SKM-1 (cell line): Measurements from ENCODE around the gene PSMD14.

Experiments used
- DNase-seq: peaks from one replicate; lab custom pipeline; 2025; ENCODE audit not compliant: unreplicated experiment; lab: John Stamatoyannopoulos, UW

Gene PSMD14

DNA sequence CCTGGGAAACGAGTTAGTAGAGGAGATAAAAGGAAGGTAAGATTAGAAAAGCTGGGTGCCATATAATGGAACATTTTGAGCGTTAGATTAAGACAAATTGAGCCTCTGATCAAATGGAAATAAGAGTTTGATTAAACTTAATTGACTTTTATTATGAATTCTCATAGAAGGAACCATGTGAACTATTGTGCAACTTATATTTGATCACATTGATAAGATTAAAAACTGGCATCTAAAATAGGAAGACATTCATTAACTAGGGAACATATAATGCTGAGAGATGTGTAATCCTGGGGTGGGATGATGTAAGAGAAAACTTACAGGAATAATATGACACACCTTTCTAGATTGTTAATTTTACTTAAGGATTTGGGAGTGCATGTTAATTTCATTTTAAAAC is 130.4 kb downstream of the PSMD14 start:
- DNase-seq = no peak

DNA sequence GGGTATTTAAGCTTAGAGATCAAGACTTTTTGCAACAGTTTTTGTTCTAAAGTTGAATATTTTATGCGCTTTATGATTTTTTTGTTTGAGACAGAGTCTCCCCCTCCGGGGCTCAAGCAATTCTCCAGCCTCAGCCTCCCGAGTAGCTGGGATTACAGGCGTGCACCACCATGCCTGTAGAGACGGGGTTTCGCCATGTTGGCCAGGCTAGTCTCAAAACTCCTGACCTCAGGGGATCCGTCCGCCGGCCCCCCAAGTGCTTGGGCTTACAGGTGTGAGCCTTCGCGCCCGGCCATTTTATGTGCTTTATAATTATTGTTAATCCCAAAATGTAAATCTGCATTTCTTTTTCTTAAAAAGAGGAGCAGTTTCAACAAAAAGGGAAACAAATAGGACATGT is 136.9 kb downstream of the PSMD14 start:
- DNase-seq = no peak

DNA sequence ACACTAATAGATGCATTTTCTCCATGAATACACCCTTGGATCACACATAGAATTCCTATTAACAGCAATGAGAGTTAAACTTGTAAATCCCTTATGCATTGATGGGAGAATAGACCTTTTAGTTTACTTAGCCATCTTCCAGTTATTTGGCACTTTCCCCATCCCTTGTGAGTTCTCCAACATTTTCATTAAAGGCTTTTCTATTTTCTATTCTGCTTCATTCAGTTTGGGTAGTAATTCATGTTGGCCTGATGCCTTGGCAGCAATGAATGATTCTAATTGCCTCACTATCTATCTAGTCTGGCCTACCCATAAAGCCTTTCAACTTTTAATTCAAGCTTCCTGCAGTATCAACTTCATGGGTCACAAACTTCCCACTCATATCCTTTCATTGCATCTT is 140.2 kb downstream of the PSMD14 start:
- DNase-seq = no peak
